ENCODE data around the gene NAA40.
A peak's percentile ranks its signal among the peaks of the same experiment; 100 is the strongest.

NAA40 gene

DNA sequence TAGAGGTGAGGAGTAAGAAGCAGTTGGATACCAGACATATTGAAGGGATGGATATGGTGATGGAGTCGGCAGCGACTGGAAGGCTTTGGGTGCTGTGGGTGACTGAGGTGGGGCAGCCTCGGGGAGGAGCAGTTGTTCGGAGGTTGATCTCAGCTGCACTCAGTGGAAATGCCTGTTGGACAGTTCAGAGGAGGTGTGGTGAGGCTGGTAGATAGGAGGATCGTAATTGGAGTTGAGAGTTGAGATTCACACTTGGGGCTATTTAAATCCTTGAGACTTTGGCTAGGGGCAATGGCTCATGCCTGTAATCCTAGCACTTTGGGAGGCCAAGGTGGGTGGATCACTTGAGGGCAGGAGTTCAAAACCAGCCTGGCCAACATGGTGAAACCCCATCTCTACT, 54.3 kb downstream of the NAA40 start:
- DNase-seq = no peak

DNA sequence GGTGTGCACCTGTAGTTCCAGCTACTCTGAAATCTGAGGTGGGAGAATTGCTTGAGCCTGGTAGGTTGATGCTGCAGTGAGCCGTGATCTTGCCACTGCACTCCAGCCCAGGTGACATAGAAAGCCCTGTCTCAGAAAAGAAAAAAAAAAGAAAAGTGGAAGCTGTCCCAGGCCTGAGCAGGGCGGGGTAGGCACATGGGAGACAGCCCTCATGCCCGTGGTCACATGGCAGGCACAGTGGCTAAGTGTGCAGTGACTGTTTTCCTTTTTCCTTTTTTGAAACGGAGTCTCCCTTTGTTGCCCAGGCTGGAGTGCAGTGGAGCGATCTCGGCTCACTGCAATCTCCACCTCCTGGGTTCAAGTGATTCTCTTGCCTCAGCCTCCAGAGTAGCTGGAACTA, 55.2 kb downstream of the NAA40 start:
- DNase-seq = no peak

DNA sequence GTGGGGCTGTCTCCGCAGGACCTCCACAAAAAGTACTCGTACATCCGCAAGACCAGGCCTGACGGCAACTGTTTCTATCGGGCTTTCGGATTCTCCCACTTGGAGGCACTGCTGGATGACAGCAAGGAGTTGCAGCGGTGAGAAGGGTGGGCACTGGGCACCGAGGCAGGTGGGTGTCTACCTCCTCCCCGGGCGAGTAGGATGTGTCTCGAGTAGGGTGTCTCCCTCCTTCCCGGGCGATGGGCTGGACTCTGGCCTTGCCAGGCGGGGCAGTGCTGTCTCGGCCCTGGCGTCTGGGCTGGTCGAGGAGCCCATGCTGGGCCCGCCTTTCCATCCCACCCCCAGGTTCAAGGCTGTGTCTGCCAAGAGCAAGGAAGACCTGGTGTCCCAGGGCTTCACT, 57.7 kb downstream of the NAA40 start:
- no peak for DNase-seq

DNA sequence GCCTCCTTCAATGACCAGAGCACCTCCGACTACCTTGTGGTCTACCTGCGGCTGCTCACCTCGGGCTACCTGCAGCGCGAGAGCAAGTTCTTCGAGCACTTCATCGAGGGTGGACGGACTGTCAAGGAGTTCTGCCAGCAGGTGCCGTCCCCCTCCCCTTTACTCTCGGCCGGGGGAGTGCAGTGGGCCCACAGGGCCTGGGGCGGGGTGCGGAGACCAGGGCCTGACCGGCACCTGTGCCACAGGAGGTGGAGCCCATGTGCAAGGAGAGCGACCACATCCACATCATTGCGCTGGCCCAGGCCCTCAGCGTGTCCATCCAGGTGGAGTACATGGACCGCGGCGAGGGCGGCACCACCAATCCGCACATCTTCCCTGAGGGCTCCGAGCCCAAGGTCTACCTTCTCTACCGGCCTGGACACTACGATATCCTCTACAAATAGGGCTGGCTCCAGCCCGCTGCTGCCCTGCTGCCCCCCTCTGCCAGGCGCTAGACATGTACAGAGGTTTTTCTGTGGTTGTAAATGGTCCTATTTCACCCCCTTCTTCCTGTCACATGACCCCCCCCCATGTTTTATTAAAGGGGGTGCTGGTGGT, 58.4 kb downstream of the NAA40 start:
- DNase-seq = no peak

DNA sequence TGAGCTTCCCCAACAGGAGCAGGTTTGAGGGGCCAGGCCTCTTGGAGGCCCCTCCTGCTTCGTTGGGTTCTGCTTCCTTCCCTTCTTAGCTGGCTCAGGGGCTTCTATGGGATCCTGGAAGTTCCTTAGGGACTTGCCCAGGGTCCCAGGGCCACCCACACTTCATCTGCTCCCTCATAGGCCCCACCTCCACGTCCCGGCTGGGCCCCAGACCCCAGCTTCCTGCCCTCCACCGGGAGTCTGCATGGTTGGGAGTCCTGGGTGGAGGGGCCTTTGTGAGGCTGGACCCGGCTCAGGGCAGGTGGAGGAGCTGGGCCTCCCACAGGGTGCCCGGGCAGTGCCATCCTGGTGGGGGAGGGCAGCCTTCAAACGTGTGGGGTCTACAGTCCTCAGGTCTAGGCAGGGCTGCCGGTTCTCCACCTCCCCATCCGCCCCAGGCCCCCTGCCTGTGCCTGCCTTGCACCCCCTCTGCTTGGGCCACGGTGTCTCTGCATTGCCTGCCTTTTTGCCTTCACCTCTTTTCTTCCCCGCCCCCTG, 59.1 kb downstream of the NAA40 start:
- no peak for DNase-seq

DNA sequence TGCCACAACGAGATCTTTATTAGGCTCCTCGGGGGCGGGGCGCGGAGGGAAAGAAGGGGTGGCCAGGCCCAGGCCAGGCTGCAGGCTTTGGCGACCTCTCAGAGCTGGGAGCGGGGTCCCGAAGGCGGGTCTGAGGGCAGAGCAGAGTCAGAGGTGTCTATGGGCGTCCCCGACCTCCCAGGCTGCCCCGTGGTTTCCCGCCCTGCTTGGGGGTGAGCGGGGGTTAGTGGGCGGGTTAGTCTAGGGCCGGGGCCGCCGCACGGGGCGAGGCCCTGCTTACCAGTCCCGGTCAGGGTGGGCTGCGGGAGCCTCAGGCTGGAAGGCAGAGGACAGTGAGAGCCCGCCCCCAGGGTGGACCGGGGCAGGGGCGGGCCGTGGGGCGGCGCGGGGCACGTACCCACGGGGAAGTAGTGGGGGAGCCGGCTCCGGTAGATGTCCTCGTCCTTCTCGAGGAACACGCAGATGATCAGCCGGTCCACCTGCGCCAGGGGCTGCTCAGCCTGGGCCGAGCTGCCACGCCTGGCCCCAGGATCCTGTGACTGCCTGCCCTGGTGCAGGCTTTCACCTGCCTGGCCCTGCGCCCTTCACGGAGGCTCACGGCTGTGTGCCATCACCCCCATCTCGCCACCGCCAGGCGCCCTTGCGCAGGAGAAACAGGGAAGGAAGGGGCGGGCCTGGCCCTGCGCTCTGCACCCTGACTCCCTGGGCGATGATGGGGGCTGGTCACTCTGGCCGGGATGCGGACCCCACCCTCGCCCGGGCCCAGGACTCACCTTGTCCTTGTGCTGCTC, 60.0 kb downstream of the NAA40 start:
- DNase-seq = no peak

DNA sequence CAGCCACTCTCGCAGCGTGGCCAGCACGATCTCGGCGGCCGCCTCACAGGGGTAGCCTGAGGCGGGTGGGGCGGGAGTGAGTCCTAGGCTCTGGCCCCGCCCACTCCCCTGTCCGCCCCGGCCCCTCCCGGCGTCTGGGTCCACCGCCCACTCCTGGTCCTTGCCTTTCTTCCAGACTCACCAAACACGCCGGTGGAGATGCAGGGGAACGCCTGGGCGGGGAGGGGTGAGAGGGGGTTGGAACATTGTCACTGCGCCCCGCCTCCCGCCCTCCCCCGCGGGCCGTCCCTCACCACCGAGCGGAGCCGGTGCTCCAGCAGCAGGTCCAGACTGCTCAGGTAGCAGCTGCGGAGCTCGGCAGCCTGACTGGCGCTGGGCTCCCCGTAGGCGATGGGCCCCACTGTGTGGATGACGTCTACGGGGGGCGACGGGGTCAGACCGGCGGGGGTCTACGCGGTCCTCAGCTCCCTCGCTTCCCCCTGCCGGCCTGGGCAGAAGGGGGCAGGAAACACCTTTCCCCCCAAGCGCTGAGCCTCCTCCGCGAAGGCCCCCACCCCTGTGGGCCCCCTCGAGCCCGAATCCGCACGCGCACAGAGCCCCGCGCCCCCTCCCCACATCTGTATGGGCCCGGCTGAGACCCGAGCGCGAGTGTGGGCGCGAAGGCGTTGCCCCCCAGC, 60.7 kb downstream of the NAA40 start:
- DNase-seq = peak; percentile 42 to 69

DNA sequence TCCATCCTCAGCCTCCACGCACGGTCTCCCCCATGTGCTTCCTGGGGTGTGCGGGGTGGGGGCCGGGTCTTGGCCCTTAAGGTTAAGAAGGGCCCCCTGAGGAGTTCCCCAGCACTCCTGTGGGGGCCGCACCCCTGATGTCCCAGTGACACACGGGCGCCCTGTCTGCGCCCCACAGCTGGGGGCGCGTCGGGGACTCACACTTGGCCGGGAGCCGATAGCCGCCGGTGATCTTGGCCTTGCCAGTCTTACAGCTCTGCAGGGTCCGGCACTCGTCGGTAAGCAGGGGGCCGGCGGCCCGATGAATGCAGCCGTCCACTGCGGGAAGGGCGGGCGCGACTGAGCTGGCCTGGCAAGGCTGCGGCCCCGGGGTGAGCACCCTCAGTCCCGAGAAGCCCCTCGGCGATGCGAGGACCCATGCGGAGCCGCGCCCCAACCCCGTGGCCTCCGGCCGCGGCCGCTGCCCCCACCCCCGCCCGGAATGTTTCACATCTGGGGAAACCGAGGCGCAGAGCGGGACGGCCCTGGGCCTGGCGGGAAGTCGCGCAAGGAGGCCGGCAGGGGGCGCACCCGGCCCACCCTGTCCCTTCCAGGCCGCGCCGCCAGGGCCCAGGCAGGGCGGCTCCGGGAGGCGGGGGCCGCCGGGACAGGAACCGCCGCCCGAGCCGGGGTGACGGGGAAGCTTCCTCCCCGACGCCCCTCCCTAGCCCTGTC, 61.4 kb downstream of the NAA40 start:
- peak; percentile 73 to 78 for DNase-seq

DNA sequence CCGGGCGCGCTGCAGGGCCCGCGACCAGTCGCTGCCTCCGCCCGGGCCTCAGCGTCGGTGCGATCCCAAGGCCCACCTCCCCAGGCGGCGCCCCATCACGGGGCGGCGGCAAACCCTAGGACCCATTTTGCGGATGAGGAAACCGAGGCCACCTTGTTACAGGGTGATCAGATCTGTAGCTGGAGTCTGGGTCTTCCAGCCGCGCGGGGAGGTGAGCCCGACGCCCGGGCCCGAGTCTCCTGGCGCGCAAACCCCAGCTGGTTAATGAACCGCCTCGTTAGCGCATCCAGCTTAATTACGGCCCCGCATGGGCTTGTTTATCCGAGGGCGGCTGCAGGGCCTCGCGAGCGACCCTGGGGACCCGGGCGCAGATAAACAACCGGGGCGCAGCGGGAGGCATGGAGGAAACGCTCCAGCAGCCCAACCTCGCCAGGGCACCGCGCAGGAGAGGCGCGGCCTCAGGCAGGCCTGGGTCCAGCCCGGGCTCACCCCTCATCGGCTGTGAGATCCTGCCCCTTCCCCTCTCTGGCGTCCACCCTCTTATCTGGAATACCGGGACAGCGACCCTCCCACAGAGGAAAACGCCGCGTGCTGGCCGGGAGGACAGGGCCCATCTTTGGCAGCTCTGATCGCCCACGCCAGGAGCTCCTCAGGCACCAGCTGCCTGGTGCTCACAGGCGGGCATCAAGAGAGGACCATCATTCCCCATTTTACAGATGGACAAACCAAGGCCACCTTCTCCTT, 62.1 kb downstream of the NAA40 start:
- DNase-seq = no peak

DNA sequence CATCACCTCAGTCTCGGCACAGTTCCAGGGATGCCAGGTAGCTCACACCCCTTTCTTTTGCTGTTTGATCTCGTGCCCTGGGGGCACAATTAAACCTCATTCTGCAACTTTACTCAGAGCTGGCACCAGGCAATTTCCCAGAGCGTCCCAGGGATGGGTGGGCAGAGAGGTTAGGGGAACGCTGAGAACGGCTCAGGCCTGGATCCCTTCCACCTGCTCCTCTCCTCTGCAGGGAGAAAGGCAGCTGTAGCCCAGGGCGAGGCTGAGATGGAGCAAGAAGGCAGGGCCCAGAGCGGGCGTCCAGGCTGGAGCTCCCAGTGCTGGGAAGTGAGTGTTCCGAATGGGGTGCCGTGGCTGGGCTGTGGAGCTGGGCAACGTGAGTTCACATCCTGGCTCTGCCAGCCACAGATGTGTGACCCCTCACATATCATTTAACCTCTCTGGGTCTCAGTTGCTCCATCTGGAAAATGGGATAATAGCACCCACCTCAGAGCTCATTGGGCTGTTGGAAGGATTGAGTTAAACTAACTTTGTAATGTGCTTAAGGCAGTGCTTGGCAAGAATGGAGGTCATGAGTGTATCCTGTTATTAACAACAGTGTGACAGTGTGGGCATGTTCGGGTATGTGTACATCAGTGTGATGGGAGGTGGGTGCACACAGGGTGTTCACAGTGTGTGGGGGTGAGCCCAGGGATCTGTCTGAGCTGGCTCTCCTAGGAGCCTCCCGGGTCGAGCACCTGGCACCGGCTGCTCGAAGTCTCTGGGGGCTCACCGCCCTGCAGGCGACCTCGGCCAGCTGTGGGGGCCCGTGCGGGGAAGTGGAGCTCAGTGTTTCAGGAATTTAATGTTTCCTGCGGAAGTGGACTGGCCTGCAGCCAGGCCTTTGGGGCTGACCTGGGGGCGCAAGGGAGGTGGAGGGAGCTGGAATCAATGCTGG, 63.0 kb downstream of the NAA40 start:
- DNase-seq = no peak

DNA sequence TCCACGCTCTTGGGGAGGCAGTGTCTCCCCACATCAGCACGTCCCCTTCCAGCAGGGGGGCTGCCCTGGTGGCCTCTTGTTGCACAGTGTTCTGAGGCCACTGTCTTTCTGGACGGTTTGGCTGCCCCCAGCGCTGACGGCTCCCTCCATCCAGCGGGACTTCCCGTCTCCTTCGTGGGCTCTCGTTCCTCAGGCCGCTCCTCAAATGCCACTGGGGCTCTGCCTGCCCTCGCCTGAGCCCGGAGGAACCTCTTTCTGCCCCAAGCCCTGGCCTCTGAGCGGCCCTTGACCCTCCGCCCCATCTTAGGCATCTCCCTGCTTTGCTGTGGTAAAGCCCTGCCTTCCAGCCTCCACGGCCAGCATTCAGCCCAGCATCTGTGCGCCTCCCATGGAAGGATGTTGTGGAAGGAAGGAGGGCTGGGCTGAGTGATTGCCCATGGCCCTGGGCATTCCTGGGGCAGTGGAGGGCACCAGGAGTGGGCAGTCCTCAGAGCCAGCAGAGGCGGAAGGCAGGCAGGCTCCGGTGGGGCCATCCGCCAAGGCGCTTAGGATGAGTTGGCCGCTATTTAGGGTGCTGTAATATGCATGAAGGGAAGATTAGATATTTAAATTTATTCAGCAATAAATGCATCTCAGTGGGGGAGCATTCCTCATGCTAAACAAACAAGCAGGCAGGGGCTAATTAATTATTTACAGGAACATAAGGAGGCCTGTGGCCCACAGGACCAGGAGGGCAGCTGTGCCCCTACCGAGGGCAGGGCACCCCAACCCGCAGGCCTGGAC, 65.2 kb downstream of the NAA40 start:
- DNase-seq = no peak

DNA sequence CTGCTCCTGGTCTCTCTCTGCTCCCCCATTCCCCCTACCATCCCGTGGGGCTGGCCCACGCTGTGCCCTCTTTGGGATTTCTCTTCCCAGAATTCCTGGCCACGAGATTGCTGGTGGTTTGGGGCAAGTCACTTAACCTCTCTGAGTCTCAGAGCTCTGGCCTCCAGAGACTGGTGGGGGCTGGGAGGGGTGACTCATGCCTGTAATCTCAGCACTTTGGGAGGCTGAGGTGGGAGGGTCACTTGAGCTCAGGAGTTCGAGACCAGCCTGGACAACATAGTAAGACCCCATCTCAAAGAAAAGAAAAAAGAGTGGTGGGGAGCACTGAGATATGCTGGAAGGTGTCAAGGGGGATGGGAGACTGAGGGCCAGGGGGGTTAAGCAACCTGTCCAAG, 65.8 kb downstream of the NAA40 start:
- DNase-seq = no peak

DNA sequence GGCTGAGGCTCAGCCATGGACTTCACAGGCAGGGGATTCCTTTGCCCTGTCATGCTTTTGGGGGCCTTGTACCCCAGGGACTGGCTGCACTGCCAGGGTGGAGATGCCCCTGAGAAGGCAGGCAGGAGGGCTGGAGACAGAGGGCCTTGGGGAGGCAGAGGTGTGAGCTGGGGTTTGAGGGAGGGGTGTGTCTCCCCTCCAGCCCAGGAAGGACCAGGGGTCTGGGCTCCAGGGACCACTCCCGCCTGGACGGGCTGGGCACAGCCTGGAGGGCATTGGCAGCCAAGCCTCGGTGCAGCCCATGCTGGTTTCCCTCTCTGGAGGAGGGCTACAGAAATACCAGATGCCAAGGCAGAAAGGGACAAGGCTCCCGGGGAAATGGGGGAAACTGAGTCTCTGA, 66.9 kb downstream of the NAA40 start:
- no peak for DNase-seq

DNA sequence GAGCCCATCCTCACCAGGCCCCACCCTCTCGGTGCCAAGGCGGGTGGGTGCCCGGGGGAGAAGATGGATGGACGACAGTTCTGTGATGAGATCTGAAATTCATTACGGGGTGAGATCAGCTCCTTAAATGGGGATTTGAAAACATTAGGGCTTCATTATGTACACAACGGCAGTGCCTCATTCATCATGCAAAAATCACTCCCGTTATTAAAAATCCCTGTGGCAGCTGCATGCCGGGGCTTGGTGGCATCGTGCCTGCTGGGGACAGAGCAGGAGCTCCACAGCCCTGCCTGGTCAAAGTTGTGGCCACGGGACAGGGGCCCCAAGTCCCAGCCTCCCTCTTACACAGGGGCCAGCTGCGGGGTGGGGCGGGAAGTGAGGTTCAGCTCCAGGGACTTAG, 67.6 kb downstream of the NAA40 start:
- DNase-seq = no peak

Data from CD4-positive, alpha-beta T cell treated with Interferon alpha-2 for 1 hour (primary cell).